ENCODE measurements around the gene PPFIA2. TPM values are rescaled to one million over a fixed set of nuclear protein-coding genes. Genes with fewer than 3 reads are reported as not detected.

Gene PPFIA2
- polyA plus RNA-seq, 1 of the 3 experiments (the other 2 are of a cell fraction) = not detected

GRCh38 chr12:81530352-81530751 is 228.8 kb downstream of the PPFIA2 start:
- Histone ChIP-seq H3K27me3 (ENCODE audit: insufficient read depth) (no peaks in the 10 kb centered on the region), H3K9me3 (no peaks in the 10 kb centered on the region), H2AFZ (ENCODE audit: low read depth) (no peak overlapping the region), H3K9ac (no peak overlapping the region), H3K79me2 (ENCODE audit: insufficient read depth) (no peaks in the 10 kb centered on the region), H3K4me1 (ENCODE audit: control insufficient read depth in 1 of 2, insufficient read depth in 2 of 2, low read depth in 1 of 2, low read length in 1 of 2) (no peaks in the 10 kb centered on the region), H3K27ac (ENCODE audit: low read depth in 2 of 2, low read length in 1 of 2) (no peak overlapping the region), H3K4me2 (no peak overlapping the region), H3K36me3 (replicated peaks in 1 of 2; ENCODE audit: control insufficient read depth in 1 of 2, insufficient read depth in 2 of 2, low read length in 1 of 2) (no peaks in the 10 kb centered on the region), H3K9me2 (no peaks in the 10 kb centered on the region), H3K4me3 (ENCODE audit: low read depth in 2 of 2, low read length in 1 of 2) (no peak overlapping the region), H3F3A (replicated peaks; ENCODE audit: insufficient read depth) (no peaks in the 10 kb centered on the region), H4K20me1 (ENCODE audit: insufficient read depth) (no peaks in the 10 kb centered on the region)
- CTCF ChIA-PET = no interaction called here
- 5% methylated on average over 2 of the region's 2 CpGs for WGBS (ENCODE audit: low lambda C conversion rate)
- POLR2A ChIA-PET = no interaction called here
- TF ChIP-seq CTCF (IDR thresholded peaks at IDR 0.05) (no peak), REST (IDR thresholded peaks at IDR 0.05; ENCODE audit: low read depth, low read length) (no peak), SIN3A (IDR thresholded peaks at IDR 0.05; ENCODE audit: borderline replicate concordance, low read depth, low read length) (no peak), RXRA (IDR thresholded peaks at IDR 0.05; ENCODE audit: borderline replicate concordance, low read depth) (no peak), GATA2 (CRISPR knock-in tag; IDR thresholded peaks at IDR 0.05) (no peak), NFIC (IDR thresholded peaks at IDR 0.05; ENCODE audit: borderline replicate concordance) (no peak), JUND (IDR thresholded peaks at IDR 0.05) (no peak), GABPA (IDR thresholded peaks at IDR 0.05; ENCODE audit: low read depth) (no peak), TEAD4 (IDR thresholded peaks at IDR 0.05; ENCODE audit: borderline replicate concordance, insufficient read depth) (no peak), MXI1 (IDR thresholded peaks at IDR 0.05; ENCODE audit: low read depth, low read length) (no peak), TCF12 (IDR thresholded peaks at IDR 0.05) (no peak)
- no peak for DNase-seq

GRCh38 chr12:81520064-81520945 is 238.8 kb downstream of the PPFIA2 start:
- Histone ChIP-seq H2AFZ (ENCODE audit: low read depth) (no peak overlapping the region), H3K27me3 (ENCODE audit: insufficient read depth) (no peaks in the 10 kb centered on the region), H3K9me3 (no peaks in the 10 kb centered on the region), H3K4me2 (peak overlapping the region; percentile 74), H3K36me3 (replicated peaks in 1 of 2; ENCODE audit: control insufficient read depth in 1 of 2, insufficient read depth in 2 of 2, low read length in 1 of 2) (no peaks in the 10 kb centered on the region), H3K79me2 (ENCODE audit: insufficient read depth) (no peaks in the 10 kb centered on the region), H3K9ac (no peak overlapping the region), H3K4me1 (ENCODE audit: control insufficient read depth in 1 of 2, insufficient read depth in 2 of 2, low read depth in 1 of 2, low read length in 1 of 2) (no peaks in the 10 kb centered on the region; a peak in 1 of 4 replicates), H3F3A (replicated peaks; ENCODE audit: insufficient read depth) (no peaks in the 10 kb centered on the region), H4K20me1 (ENCODE audit: insufficient read depth) (no peaks in the 10 kb centered on the region), H3K27ac (ENCODE audit: low read depth in 2 of 2, low read length in 1 of 2) (no peak overlapping the region), H3K4me3 (ENCODE audit: low read depth in 2 of 2, low read length in 1 of 2) (peak overlapping the region; percentile 45 to 52), H3K9me2 (no peaks in the 10 kb centered on the region)
- POLR2A ChIA-PET = no interaction called here
- CTCF ChIA-PET = no interaction called here
- no peak for DNase-seq
- 23% methylated on average over 6 of the region's 6 CpGs for WGBS (ENCODE audit: low lambda C conversion rate)
- no peak for TF ChIP-seq PBX3 (IDR thresholded peaks at IDR 0.05)
- TF ChIP-seq RXRA (IDR thresholded peaks at IDR 0.05; ENCODE audit: borderline replicate concordance, low read depth) = no peak
- no peak for TF ChIP-seq FOXJ3 (CRISPR knock-in tag; IDR thresholded peaks at IDR 0.05)
- TF ChIP-seq MAX (IDR thresholded peaks at IDR 0.05; ENCODE audit: low read depth) = no peak
- no peak for TF ChIP-seq IRF3 (IDR thresholded peaks at IDR 0.05; ENCODE audit: low read depth, low read length)
- no peak for TF ChIP-seq FOSL2 (IDR thresholded peaks at IDR 0.05; ENCODE audit: borderline replicate concordance, low read depth)
- TF ChIP-seq TEAD4 (IDR thresholded peaks at IDR 0.05; ENCODE audit: borderline replicate concordance, insufficient read depth) = no peak
- TF ChIP-seq JUND (IDR thresholded peaks at IDR 0.05) = no peak
- TF ChIP-seq CHD2 (IDR thresholded peaks at IDR 0.05; ENCODE audit: low read length, partially characterized antibody) = no peak
- no peak for TF ChIP-seq NFIC (IDR thresholded peaks at IDR 0.05; ENCODE audit: borderline replicate concordance)
